GM23248 (cell line): Measurements from ENCODE around the gene CDH22.

Experiments used
- EZH2 ChIP-seq: fragments of 200-600 bp; sonication (generic); IDR thresholded peaks from 2 replicates; pipeline ENCODE4 v1.6.1; 2018; ENCODE audit warnings: antibody characterized with exemption, mild to moderate bottlenecking; ENCODE audit not compliant: insufficient read depth, poor library complexity, severe bottlenecking
- EZH2phosphoT487 ChIP-seq: fragments of 200-600 bp; sonication (generic); IDR thresholded peaks from 2 replicates; pipeline ENCODE4 v1.6.1; 2018; ENCODE audit warnings: antibody characterized with exemption, moderate library complexity, mild to moderate bottlenecking, low read depth; ENCODE audit not compliant: insufficient read depth

DNA sequence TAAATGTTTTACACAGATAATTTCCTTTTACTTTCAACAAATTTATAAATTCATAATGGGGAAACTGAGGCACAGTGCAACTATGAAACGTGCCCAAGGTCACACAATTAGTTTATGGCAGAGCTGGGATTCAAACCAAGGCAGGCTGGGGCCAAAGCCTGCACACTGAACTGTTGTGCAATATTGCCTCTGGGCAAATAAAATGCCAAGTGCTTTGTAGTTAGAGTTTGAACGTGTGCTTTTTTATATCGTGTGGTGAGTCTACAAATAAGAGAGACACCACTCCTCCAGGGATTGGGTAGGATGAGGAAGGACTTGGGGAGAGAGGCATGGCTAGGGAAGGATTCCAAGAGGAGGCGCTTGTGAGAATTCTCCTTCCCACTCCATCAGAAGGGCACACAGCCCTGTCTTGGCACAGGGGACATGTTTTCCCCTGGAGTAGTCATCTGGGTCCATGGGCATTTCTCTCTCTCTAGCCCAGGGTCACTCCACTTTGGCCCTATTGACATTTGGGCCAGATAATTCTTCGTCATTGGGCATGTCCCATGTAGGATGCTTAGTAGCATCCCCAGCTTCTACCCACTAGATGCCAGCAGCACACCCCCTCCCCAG, 2.8 kb upstream of the CDH22 start:
- TF ChIP-seq EZH2 = peak; percentile 24
- no peak for TF ChIP-seq EZH2phosphoT487
